GM06990 (cell line): ENCODE measurements around the gene SLC17A5.

Experiments used
- DNase-seq: peaks from one replicate; pipeline ENCODE4 v3.0.0-alpha.2; 2011; ENCODE audit not compliant: insufficient read length; ENCODE audit errors: extremely low read depth
- H3K27me3 ChIP-seq: replicated peaks from 2 replicates; pipeline ENCODE4 v1.6.0; 2011; ENCODE audit warnings: low read length; ENCODE audit not compliant: control insufficient read depth, insufficient read depth
- H3K36me3 ChIP-seq: 2 replicates; pipeline ENCODE4 v1.5.1; 2011; ENCODE audit warnings: low read length; ENCODE audit not compliant: control insufficient read depth, insufficient read depth
- H3K4me3 ChIP-seq: replicated peaks from 2 replicates; pipeline ENCODE4 v1.5.1; 2011; ENCODE audit warnings: low read depth, mild to moderate bottlenecking, control low read depth, low read length
- TF ChIP-seq, protein P1 (sequence below): IDR thresholded peaks from 2 replicates; pipeline ENCODE4 v1.5.1; 2011; ENCODE audit warnings: low read length, control low read depth, mild to moderate bottlenecking, inconsistent platforms; ENCODE audit not compliant: insufficient read depth, poor library complexity, severe bottlenecking

The SLC17A5 gene

DNA sequence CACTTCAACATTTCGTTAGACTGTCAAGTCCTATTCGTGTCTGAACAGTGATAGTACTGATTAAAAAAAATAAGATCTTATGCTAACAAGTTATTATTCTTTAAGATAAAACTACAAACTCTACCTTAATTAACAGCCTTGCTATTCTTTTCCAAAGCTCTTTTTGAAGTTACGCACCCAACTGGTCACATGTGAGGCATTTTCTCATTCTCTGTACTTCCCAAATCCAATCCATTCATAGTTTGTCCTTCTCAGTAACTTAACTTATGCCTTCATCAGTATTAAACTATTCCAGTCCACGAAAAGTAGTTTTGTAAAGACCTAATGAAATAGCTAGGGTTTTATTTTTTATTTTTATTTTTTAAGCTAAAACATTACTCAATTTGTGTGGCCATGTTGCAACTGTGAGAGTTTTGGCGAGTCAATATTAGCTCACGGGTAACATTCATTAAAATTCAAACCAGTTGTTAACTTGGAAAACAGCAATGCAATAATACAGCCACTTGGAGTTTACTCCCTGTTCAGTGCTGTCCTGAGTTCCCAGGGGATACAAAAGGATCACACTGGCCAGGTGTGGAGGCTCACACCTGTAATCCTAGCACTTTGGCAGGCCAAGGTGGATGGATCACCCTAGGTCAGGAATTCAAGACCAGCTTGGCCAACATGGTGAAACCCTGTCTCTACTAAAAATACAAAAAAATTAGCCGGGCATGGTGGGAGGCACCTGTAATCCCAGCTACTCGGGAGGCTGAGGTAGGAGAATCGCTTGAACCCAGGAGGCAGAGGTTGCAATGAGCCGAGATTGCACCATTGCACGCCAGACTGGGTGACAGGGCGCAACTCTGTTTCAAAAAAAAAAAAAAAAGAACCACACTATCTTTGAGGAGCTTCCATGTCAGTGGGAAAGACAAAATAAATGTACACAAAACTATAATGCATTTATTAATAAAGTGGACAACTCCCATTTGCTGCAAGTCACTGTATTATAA lies 105.0 kb downstream of the SLC17A5 start:
- Histone ChIP-seq H3K27me3 (no peaks in the 10 kb centered on the region), H3K36me3 (no peaks in the 10 kb centered on the region), H3K4me3 (no peak overlapping the region)
- DNase-seq, result no peak
- TF ChIP-seq, protein P1, sequence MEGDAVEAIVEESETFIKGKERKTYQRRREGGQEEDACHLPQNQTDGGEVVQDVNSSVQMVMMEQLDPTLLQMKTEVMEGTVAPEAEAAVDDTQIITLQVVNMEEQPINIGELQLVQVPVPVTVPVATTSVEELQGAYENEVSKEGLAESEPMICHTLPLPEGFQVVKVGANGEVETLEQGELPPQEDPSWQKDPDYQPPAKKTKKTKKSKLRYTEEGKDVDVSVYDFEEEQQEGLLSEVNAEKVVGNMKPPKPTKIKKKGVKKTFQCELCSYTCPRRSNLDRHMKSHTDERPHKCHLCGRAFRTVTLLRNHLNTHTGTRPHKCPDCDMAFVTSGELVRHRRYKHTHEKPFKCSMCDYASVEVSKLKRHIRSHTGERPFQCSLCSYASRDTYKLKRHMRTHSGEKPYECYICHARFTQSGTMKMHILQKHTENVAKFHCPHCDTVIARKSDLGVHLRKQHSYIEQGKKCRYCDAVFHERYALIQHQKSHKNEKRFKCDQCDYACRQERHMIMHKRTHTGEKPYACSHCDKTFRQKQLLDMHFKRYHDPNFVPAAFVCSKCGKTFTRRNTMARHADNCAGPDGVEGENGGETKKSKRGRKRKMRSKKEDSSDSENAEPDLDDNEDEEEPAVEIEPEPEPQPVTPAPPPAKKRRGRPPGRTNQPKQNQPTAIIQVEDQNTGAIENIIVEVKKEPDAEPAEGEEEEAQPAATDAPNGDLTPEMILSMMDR, result no peak

- DNase-seq, result no peak
- Histone ChIP-seq H3K4me3 (no peak overlapping the region), H3K27me3 (no peaks in the 10 kb centered on the region), H3K36me3 (no peaks in the 10 kb centered on the region)
- TF ChIP-seq, protein P1, result no peak
These were observed 106.8 kb downstream of the SLC17A5 start for GRCh38 chr6:73547036-73547435.
